GM12874 (cell line): ENCODE data around the gene TELO2.

Experiments used
- CTCF ChIP-seq: IDR thresholded peaks from 2 replicates; pipeline ENCODE4 v1.5.1; 2011; ENCODE audit warnings: low read depth, mild to moderate bottlenecking, control low read depth, low read length, moderate library complexity; ENCODE audit not compliant: insufficient read depth

Gene TELO2

GRCh38 chr16:1466968-1467521 lies 26.1 kb upstream of the TELO2 start:
- no peak for TF ChIP-seq CTCF

- no peak for TF ChIP-seq CTCF
Observed at GRCh38 chr16:1468426-1468810, 24.7 kb upstream of the TELO2 start.

- TF ChIP-seq CTCF, result no peak
Observed at GRCh38 chr16:1469693-1470201, 23.4 kb upstream of the TELO2 start.

- TF ChIP-seq CTCF, result no peak
Observed at GRCh38 chr16:1470481-1471251, 22.5 kb upstream of the TELO2 start.

- TF ChIP-seq CTCF, result no peak
Observed at GRCh38 chr16:1471569-1472194, 21.5 kb upstream of the TELO2 start.

- no peak for TF ChIP-seq CTCF
Observed at GRCh38 chr16:1472974-1473373, 20.2 kb upstream of the TELO2 start.

- no peak for TF ChIP-seq CTCF
Observed at GRCh38 chr16:1474082-1474795, 18.9 kb upstream of the TELO2 start.
